HL-60 (cell line): ENCODE results near the gene MAP2K5.

Experiments
- DNase-seq, 2 experiments: peaks; one replicate each; pipeline ENCODE4 v3.0.0-alpha.2; 2010 to 2020; ENCODE audit warnings: low read depth in 1 of 2, low spot score in 1 of 2
- H3K27ac ChIP-seq: fragments of 250-450 bp; sonication (Bioruptor Pico); replicated peaks from 2 replicates; pipeline ENCODE4 v1.5.1; 2020; ENCODE audit warnings: mild to moderate bottlenecking, moderate library complexity
- H3K27me3 ChIP-seq: fragments of 250-450 bp; sonication (Bioruptor Pico); 2 replicates; pipeline ENCODE4 v1.5.1; 2021; ENCODE audit warnings: mild to moderate bottlenecking, moderate library complexity; ENCODE audit not compliant: insufficient read depth, poor library complexity, severe bottlenecking
- H3K4me3 ChIP-seq: replicated peaks from 2 replicates; pipeline ENCODE4 v1.5.1; 2011; ENCODE audit warnings: mild to moderate bottlenecking, control low read depth, low read length; ENCODE audit not compliant: insufficient read depth
- CTCF ChIP-seq: IDR thresholded peaks from one replicate; pipeline ENCODE4 v1.5.1; 2011; ENCODE audit warnings: low read length, control low read depth, inconsistent platforms; ENCODE audit not compliant: insufficient read depth
- GABPA ChIP-seq: IDR thresholded peaks from 2 replicates; pipeline ENCODE4 v1.6.1; 2012; ENCODE audit warnings: low read depth
- POLR2AphosphoS5 ChIP-seq: IDR thresholded peaks from 2 replicates; pipeline ENCODE4 v1.6.1; 2012; ENCODE audit warnings: low read depth
- REST ChIP-seq: IDR thresholded peaks from 2 replicates; pipeline ENCODE4 v1.6.1; 2012; ENCODE audit warnings: low read depth; ENCODE audit not compliant: insufficient replicate concordance
- SPI1 ChIP-seq: IDR thresholded peaks from 2 replicates; pipeline ENCODE4 v1.6.1; 2012; ENCODE audit warnings: low read depth, mild to moderate bottlenecking, borderline replicate concordance
- long read RNA-seq: library from polyadenylated mRNA; unstranded; transcript quantifications from one replicate; pipeline ENCODE4 v2.0.0, GENCODE V29; 2020

Gene MAP2K5
- long read RNA-seq, transcript MAP2K5-201 (22 exons, 2,347 nt) = major isoform, 259 of 456 reads
- long read RNA-seq, transcript MAP2K5-204 (21 exons, 1,689 nt) = minor isoform, 38 of 456 reads
- long read RNA-seq, partial matches to known transcripts = 11 of 456 reads
- long read RNA-seq, other reads (novel, unspliced or antisense) = 147 of 456 reads

DNA sequence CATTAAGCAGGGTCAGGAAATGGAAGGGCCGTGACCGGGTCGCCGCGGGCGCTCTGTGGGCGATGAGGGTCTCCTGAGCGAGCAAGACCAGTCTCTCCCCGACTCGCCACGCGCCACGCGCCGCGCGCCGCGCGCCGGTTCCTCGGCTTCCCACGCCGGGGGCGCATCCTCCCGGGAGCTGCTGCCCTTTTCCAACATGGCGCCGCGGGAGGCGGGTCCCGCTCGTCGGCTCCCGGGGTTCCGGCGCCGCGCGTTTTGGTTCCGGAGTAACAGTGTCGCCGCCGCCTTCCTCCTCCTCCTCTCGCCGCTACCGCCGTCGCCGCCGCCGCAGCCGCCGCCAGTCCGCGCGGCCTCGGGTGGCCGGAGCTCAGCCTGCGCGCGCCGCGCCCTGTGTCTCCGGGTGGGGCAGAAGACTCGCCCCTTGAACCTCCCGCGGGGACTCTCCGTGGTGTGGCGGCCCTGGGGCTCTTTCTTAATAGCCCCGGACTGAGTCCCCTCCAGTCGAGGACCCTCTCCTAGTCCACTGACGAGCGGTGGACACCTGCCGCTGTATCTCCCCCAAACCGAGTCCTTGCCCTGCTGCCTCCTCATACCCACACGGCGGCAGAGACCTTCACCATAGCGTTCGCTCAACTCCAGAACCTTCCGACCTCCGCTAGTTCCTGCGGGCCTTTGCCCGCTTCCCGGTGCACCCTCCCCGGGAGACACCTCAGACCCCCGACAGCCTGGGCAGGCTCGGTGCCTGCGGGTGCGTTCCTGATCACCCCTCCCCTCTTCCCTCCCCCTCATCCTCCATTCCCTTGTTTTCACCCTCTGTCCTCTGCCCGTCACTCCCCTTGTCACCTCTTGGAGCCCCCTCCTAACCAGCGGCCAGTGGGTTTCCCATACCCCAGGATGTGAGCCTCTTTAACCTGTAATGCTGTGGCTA is at the start of gene MAP2K5:
Gene MAP2K5, plus strand, starts transcription at position 284 of the 928 bp plus-strand sequence. Its CDS starts 633 bp downstream, at position 917.
- Histone ChIP-seq H3K27me3 (no peaks in the 10 kb centered on the region), H3K4me3 (peak within 1 kb of the TSS; percentile 72), H3K27ac (peak within 1 kb of the TSS; percentile 94)
- TF ChIP-seq CTCF (no peak), POLR2AphosphoS5 (peak; percentile 71), REST (peak; percentile 21), SPI1 (no peak), GABPA (peak; percentile 90)
- peak; percentile 66 to 83 for DNase-seq

GRCh38 chr15:67495585-67495984 is 46.9 kb upstream of the MAP2K5 start:
- no peak overlapping the region for H3K4me3 ChIP-seq
- H3K27me3 ChIP-seq = no peaks in the 10 kb centered on the region
- TF ChIP-seq POLR2AphosphoS5 (no peak), GABPA (no peak), CTCF (no peak), REST (no peak), SPI1 (no peak)
- DNase-seq = no peak
- no peak overlapping the region for H3K27ac ChIP-seq

DNA sequence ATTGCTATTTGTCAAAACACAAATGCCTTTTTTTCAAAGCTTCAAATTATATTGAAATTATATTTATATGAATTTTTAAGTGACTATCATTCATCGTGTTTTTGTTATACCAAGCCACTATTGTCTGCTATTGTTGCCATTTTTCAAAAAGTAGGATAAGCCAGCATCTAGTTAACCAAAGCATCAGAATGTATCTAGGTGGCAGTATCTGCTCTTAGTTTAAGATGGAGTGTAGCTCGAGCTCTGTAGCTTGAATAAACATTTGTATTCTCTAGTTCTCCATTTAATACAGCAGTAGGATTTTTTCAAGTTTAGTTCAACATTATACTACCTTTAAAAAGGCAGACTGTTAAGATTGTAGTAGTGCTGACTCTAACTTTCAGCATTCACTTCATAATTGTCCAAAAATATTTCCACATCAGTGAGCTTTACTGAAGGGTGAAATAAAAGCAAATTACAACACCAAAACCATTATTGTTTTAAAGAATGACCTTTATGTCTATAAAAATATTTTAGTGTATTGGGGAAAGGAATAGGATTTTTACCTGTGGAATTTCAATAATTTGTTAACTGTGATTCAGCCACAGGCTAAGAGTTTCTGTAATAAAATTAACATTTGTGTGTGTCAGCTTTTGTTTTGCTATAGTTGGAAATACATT is 41.2 kb upstream of the MAP2K5 start:
- Histone ChIP-seq H3K27me3 (no peaks in the 10 kb centered on the region), H3K4me3 (no peak overlapping the region), H3K27ac (no peak overlapping the region)
- DNase-seq = peak in 1 of 2 experiments; percentile 17
- no peak for TF ChIP-seq CTCF
